H1 (cell line): ENCODE measurements around the gene AIG1. TPM values are rescaled to one million over a fixed set of nuclear protein-coding genes. Genes with fewer than 3 reads are reported as not detected.

ENCODE experiments used
- CTCF ChIA-PET: fragments of 300-600 bp; sonication (Branson Sonifier 250); formaldehyde crosslinking; loops from one replicate; lab custom pipeline; 2021; ENCODE audit not compliant: partially characterized antibody; lab: Charles Lee
- POLR2A ChIA-PET: fragments of 300-600 bp; sonication (Branson Sonifier 250); formaldehyde crosslinking; loops from one replicate; lab custom pipeline; 2021; ENCODE audit warnings: inconsistent platforms; ENCODE audit not compliant: partially characterized antibody; lab: Charles Lee
- DNase-seq, 2 experiments: peaks; one replicate each; pipeline versions ENCODE4 v3.0.0 to v3.0.0-alpha.2; 2010 to 2022; ENCODE audit warnings: low spot score in 2 of 2, low read depth in 1 of 2, mixed read lengths in 1 of 2
- FAIRE-seq: peaks from 2 replicates; lab custom pipeline; 2011; peaks lifted over from hg19 to GRCh38; lab: Jason Lieb, UNC
- H2AFZ ChIP-seq: 2 replicates; pipeline ENCODE4 v1.8.1; 2012; ENCODE audit warnings: low read length, inconsistent platforms
- H2AK5ac ChIP-seq: 2 replicates; pipeline ENCODE4 v1.6.1; 2013; ENCODE audit warnings: low read depth, low read length
- H2BK120ac ChIP-seq: replicated peaks from 2 replicates; pipeline ENCODE3; 2013; ENCODE audit warnings: low read depth, low read length, inconsistent platforms
- H2BK12ac ChIP-seq: 2 replicates; pipeline ENCODE4 v1.6.1; 2013; ENCODE audit warnings: low read depth, low read length
- H2BK15ac ChIP-seq: 2 replicates; pipeline ENCODE4 v1.6.1; 2013; ENCODE audit warnings: low read length
- H2BK20ac ChIP-seq: 2 replicates; pipeline ENCODE4 v1.6.1; 2013; ENCODE audit warnings: low read length
- H2BK5ac ChIP-seq: 2 replicates; pipeline ENCODE4 v1.6.1; 2013; ENCODE audit warnings: low read depth, low read length
- H3K14ac ChIP-seq: 2 replicates; pipeline ENCODE4 v1.6.1; 2013; ENCODE audit warnings: inconsistent platforms; ENCODE audit not compliant: insufficient read length
- H3K18ac ChIP-seq: 2 replicates; pipeline ENCODE4 v1.6.1; 2013; ENCODE audit warnings: low read length; ENCODE audit errors: extremely low read depth
- H3K23ac ChIP-seq: 2 replicates; pipeline ENCODE4 v1.6.1; 2013; ENCODE audit warnings: inconsistent platforms; ENCODE audit not compliant: insufficient read length
- H3K23me2 ChIP-seq: 2 replicates; pipeline ENCODE4 v1.6.1; 2013; ENCODE audit warnings: low read depth, low read length
- H3K27ac ChIP-seq: 2 replicates; pipeline ENCODE4 v1.6.1; 2011; ENCODE audit warnings: low read depth, low read length, inconsistent platforms
- H3K27me3 ChIP-seq, 4 experiments: replicated peaks in 1 of 4; 1 replicate in 1 of 4; 2 replicates in 3 of 4; pipeline versions ENCODE4 v1.6.1 to v1.8.1; 2011 to 2013; ENCODE audit warnings: low read length in 3 of 4, mild to moderate bottlenecking in 3 of 4, inconsistent platforms in 2 of 4, mixed read lengths in 2 of 4, moderate library complexity in 1 of 4; ENCODE audit not compliant: control insufficient read depth in 3 of 4, insufficient read depth in 3 of 4; ENCODE audit errors: extremely low read depth in 1 of 4
- H3K36me3 ChIP-seq, 4 experiments: 2 replicates each; pipeline versions ENCODE4 v1.6.1 to v1.8.1; 2011 to 2013; ENCODE audit warnings: mild to moderate bottlenecking in 4 of 4, low read length in 3 of 4, moderate library complexity in 2 of 4, control low read depth in 1 of 4, inconsistent platforms in 1 of 4; ENCODE audit not compliant: insufficient read depth in 4 of 4, control insufficient read depth in 2 of 4
- H3K4ac ChIP-seq: replicated peaks from 2 replicates; pipeline ENCODE3; 2013; ENCODE audit warnings: low read length, low read depth, mixed read lengths, inconsistent platforms; ENCODE audit not compliant: insufficient read length
- H3K4me1 ChIP-seq, 4 experiments: replicated peaks in 1 of 4; 1 replicate in 1 of 4; 2 replicates in 3 of 4; pipeline versions ENCODE4 v1.6.1 to v1.8.1; 2011 to 2013; ENCODE audit warnings: low read length in 3 of 4, inconsistent platforms in 2 of 4, mixed read lengths in 1 of 4; ENCODE audit not compliant: insufficient read depth in 4 of 4, control insufficient read depth in 3 of 4
- H3K4me2 ChIP-seq, 2 experiments: 2 replicates each; pipeline versions ENCODE4 v1.6.1 to v1.8.1; 2011 to 2013; ENCODE audit warnings: low read depth in 2 of 2, low read length in 2 of 2, control low read depth in 1 of 2, inconsistent platforms in 1 of 2, mild to moderate bottlenecking in 1 of 2; ENCODE audit not compliant: insufficient read depth in 1 of 2
- H3K4me3 ChIP-seq, 4 experiments: fragments of 200-600, 300-600 bp in 1 of 4; sonication (generic), shearing (Covaris generic), sonication (Bioruptor Twin) in 1 of 4; 2 replicates each; pipeline versions ENCODE4 v1.5.1 to v1.8.1; 2011 to 2016; ENCODE audit warnings: low read length in 4 of 4, low read depth in 3 of 4, control low read depth in 2 of 4, inconsistent platforms in 2 of 4, mild to moderate bottlenecking in 2 of 4, mixed read lengths in 1 of 4, moderate library complexity in 1 of 4; ENCODE audit not compliant: insufficient read depth in 2 of 4; ENCODE audit errors: extremely low read depth in 1 of 4
- H3K56ac ChIP-seq: replicated peaks from 2 replicates; pipeline ENCODE3; 2013; ENCODE audit warnings: low read depth, mild to moderate bottlenecking, mixed read lengths, low read length, inconsistent platforms; ENCODE audit not compliant: insufficient read length
- H3K79me1 ChIP-seq: 2 replicates; pipeline ENCODE4 v1.6.1; 2013; ENCODE audit warnings: low read depth, low read length, control low read depth
- H3K79me2 ChIP-seq, 2 experiments: 2 replicates each; pipeline versions ENCODE4 v1.6.1 to v1.8.1; 2012 to 2013; ENCODE audit warnings: low read length in 2 of 2, mild to moderate bottlenecking in 2 of 2, inconsistent platforms in 1 of 2; ENCODE audit not compliant: insufficient read depth in 2 of 2, control insufficient read depth in 1 of 2
- H3K9ac ChIP-seq, 4 experiments: replicated peaks in 1 of 4; 1 replicate in 1 of 4; 2 replicates in 3 of 4; pipeline versions ENCODE4 v1.6.1 to v1.8.1; 2011 to 2013; ENCODE audit warnings: low read depth in 3 of 4, low read length in 3 of 4, control low read depth in 2 of 4, mild to moderate bottlenecking in 2 of 4, moderate library complexity in 2 of 4, inconsistent platforms in 1 of 4; ENCODE audit errors: extremely low read depth in 1 of 4
- H3K9me3 ChIP-seq, 2 experiments: 2 replicates each; pipeline versions ENCODE4 v1.6.1 to v1.8.1; 2012 to 2013; ENCODE audit warnings: mild to moderate bottlenecking in 2 of 2, moderate library complexity in 2 of 2, control low read depth in 1 of 2, inconsistent platforms in 1 of 2, low read depth in 1 of 2, low read length in 1 of 2, mixed read lengths in 1 of 2; ENCODE audit not compliant: insufficient read depth in 2 of 2
- H4K20me1 ChIP-seq, 2 experiments: replicated peaks in 1 of 2; 2 replicates each; pipeline versions ENCODE3 to v1.8.1; 2011 to 2013; ENCODE audit warnings: inconsistent platforms in 2 of 2, low read length in 2 of 2, mild to moderate bottlenecking in 1 of 2; ENCODE audit not compliant: insufficient read depth in 2 of 2, control insufficient read depth in 1 of 2
- H4K5ac ChIP-seq: 2 replicates; pipeline ENCODE4 v1.6.1; 2013; ENCODE audit warnings: low read length, low read depth, mixed read lengths, inconsistent platforms; ENCODE audit not compliant: insufficient read length
- H4K8ac ChIP-seq: 2 replicates; pipeline ENCODE4 v1.8.0; 2013; ENCODE audit warnings: mild to moderate bottlenecking, moderate library complexity, low read length, inconsistent platforms; ENCODE audit not compliant: insufficient read depth; ENCODE audit errors: extremely low read depth
- H4K91ac ChIP-seq: replicated peaks from 2 replicates; pipeline ENCODE3; 2013; ENCODE audit warnings: low read length, mixed read lengths, inconsistent platforms; ENCODE audit not compliant: insufficient read length
- EP300 ChIP-seq, 2 experiments: IDR thresholded peaks; 1 replicate in 1 of 2; 2 replicates in 1 of 2; pipeline ENCODE4 v1.6.1; 2011 to 2012; ENCODE audit warnings: low read depth in 2 of 2, low read length in 2 of 2, mild to moderate bottlenecking in 2 of 2, borderline replicate concordance in 1 of 2, inconsistent platforms in 1 of 2, moderate library complexity in 1 of 2
- GABPA ChIP-seq: IDR thresholded peaks from 2 replicates; pipeline ENCODE4 v1.6.1; 2011; ENCODE audit warnings: mild to moderate bottlenecking, low read length, moderate library complexity, borderline replicate concordance; ENCODE audit not compliant: insufficient read depth
- HDAC2 ChIP-seq, 2 experiments: fragments of 300-600 bp in 1 of 2; sonication (generic) in 1 of 2; IDR thresholded peaks; 2 replicates each; pipeline ENCODE4 v1.6.1; 2011 to 2012; ENCODE audit warnings: low read depth in 2 of 2, low read length in 2 of 2, mild to moderate bottlenecking in 2 of 2, moderate library complexity in 2 of 2, borderline replicate concordance in 1 of 2, inconsistent platforms in 1 of 2
- PHF8 ChIP-seq: fragments of 200-600 bp; sonication (generic); conservative IDR thresholded peaks from 2 replicates; pipeline ENCODE4 v1.7.1; 2012; ENCODE audit warnings: low read depth, mild to moderate bottlenecking, inconsistent platforms, low read length, moderate library complexity
- POLR2A ChIP-seq, 2 experiments: IDR thresholded peaks; 1 replicate in 1 of 2; 2 replicates in 1 of 2; pipeline ENCODE4 v1.6.1; 2011; ENCODE audit warnings: low read depth in 2 of 2, low read length in 2 of 2, mild to moderate bottlenecking in 2 of 2; ENCODE audit errors: control extremely low read depth in 1 of 2
- RAD21 ChIP-seq, 2 experiments: IDR thresholded peaks in 1 of 2; conservative IDR thresholded peaks in 1 of 2; 2 replicates each; pipeline ENCODE4 v1.6.1; 2011; ENCODE audit warnings: low read depth in 2 of 2, low read length in 2 of 2, improper control_type of control experiment in 1 of 2, inconsistent platforms in 1 of 2, mild to moderate bottlenecking in 1 of 2, moderate library complexity in 1 of 2
- SIN3A ChIP-seq, 2 experiments: IDR thresholded peaks in 1 of 2; conservative IDR thresholded peaks in 1 of 2; 2 replicates each; pipeline ENCODE4 v1.6.1; 2011 to 2012; ENCODE audit warnings: low read length in 2 of 2, improper control_type of control experiment in 1 of 2, low read depth in 1 of 2, mild to moderate bottlenecking in 1 of 2
- SRF ChIP-seq: IDR thresholded peaks from 2 replicates; pipeline ENCODE4 v1.6.1; 2011; ENCODE audit warnings: mild to moderate bottlenecking, low read depth, low read length, moderate library complexity
- SUZ12 ChIP-seq: fragments of 200-600 bp; sonication (generic); IDR thresholded peaks from 2 replicates; pipeline ENCODE4 v1.6.1; 2012; ENCODE audit warnings: mild to moderate bottlenecking, inconsistent platforms, low read length, moderate library complexity, mixed read lengths
- TCF12 ChIP-seq: IDR thresholded peaks from 2 replicates; pipeline ENCODE4 v1.6.1; 2011; ENCODE audit warnings: low read depth, mild to moderate bottlenecking, low read length
- TEAD4 ChIP-seq: IDR thresholded peaks from 2 replicates; pipeline ENCODE4 v1.6.1; 2012; ENCODE audit warnings: low read depth, low read length, inconsistent platforms, mixed read lengths
- YY1 ChIP-seq: IDR thresholded peaks from 2 replicates; pipeline ENCODE4 v1.6.1; 2011; ENCODE audit warnings: low read depth, mild to moderate bottlenecking, low read length
- ZNF274 ChIP-seq: IDR thresholded peaks from 2 replicates; pipeline ENCODE4 v1.7.0; 2012; ENCODE audit warnings: low read length, borderline replicate concordance; ENCODE audit errors: extremely low read depth
- WGBS, 2 experiments: shearing (Covaris generic) in 1 of 2; methylation state at CpG; one replicate each; pipeline versions ENCODE4 v1.1.6 to v1.1.7; 2013 to 2015; ENCODE audit warnings: low lambda C conversion rate in 2 of 2, mixed read lengths in 2 of 2, inconsistent platforms in 1 of 2, low coverage in 1 of 2, missing lambda C conversion rate in 1 of 2; ENCODE audit not compliant: insufficient replicate concordance in 2 of 2, insufficient coverage in 1 of 2, insufficient read length in 1 of 2; ENCODE audit errors: extremely low coverage in 1 of 2, missing lambda C conversion rate in 1 of 2; 5-methylcytosine and 5-hydroxymethylcytosine counted together
- polyA plus RNA-seq, 7 experiments: library from polyadenylated mRNA; depleted of rRNA in 3 of 7; stranded (reverse) in 5 of 7; unstranded in 2 of 7; fragments of >200 nt in 5 of 7; fragments of 200-250 nt in 2 of 7; gene quantifications; 1 replicate in 5 of 7; 2 replicates in 1 of 7; 4 replicates in 1 of 7; pipeline versions ENCODE4 v1.2.1 to v1.2.3, GENCODE V29; 2011 to 2013; ENCODE audit warnings: missing spikeins in 2 of 7, mixed read lengths in 2 of 7
- total RNA-seq: library from RNA; stranded (reverse); fragmentation: NEBNext Ultra II Directional; extraction: Animal tissue kit (Norgen Biotek cat#: 25700); gene quantifications from 2 replicates; pipeline ENCODE4 v1.2.1, GENCODE V29; 2021

AIG1 gene
- total and polyA plus RNA-seq, 2 of the 8 experiments (the other 6 are each of a cell fraction or from before 2014, with no cell fraction given) = 56.6 to 58.4 TPM

GRCh38 chr6:143179096-143179495, 118.4 kb downstream of the AIG1 start:
- Histone ChIP-seq H3K9me3 (no peaks in the 10 kb centered on the region), H2BK5ac (no peak overlapping the region), H3K36me3 (no peaks in the 10 kb centered on the region; a peak in 1 of 8 replicates), H4K91ac (no peak overlapping the region), H3K18ac (no peak overlapping the region), H2BK15ac (no peak overlapping the region), H2BK12ac (no peak overlapping the region), H4K20me1 (no peaks in the 10 kb centered on the region), H3K4me3 (no peak overlapping the region), H3K14ac (no peak overlapping the region), H4K5ac (no peak overlapping the region), H3K23me2 (no peaks in the 10 kb centered on the region), H3K9ac (0 out of 7 replicates have a peak overlapping the region, but pooled peaks of 1 of the 4 experiments have one; percentile 24), H4K8ac (no peak overlapping the region), H3K4me1 (no peaks in the 10 kb centered on the region), H2BK20ac (no peak overlapping the region), H2BK120ac (no peak overlapping the region), H3K56ac (no peak overlapping the region), H3K79me2 (no peaks in the 10 kb centered on the region), H3K4me2 (no peak overlapping the region), H3K23ac (no peak overlapping the region), H2AK5ac (no peak overlapping the region), H3K4ac (no peak overlapping the region), H3K79me1 (no peaks in the 10 kb centered on the region; the same call in 1 of the 2 replicates), H2AFZ (no peak overlapping the region), H3K27me3 (no peaks in the 10 kb centered on the region), H3K27ac (no peak overlapping the region)
- no peak for DNase-seq
- FAIRE-seq = no peak
- ChIA-PET POLR2A (no interaction called here), CTCF (no interaction called here)
- WGBS, 2 experiments = 87% methylated on average over 3 of the region's 3 CpGs; no CpG with 5 or more reads in 1 of the 2 experiments
- TF ChIP-seq RAD21 (IDR thresholded peaks at IDR 0.05 in 1 of 2, conservative IDR thresholded peaks at IDR 0.05 in 1 of 2; ENCODE audit: low read depth in 2 of 2, low read length in 2 of 2) = no peak
- no peak for TF ChIP-seq POLR2A (IDR thresholded peaks at IDR 0.05; ENCODE audit: control extremely low read depth in 1 of 2, low read depth in 2 of 2, low read length in 2 of 2)
- no peak for TF ChIP-seq SRF
- no peak for TF ChIP-seq EP300 (IDR thresholded peaks at IDR 0.05; ENCODE audit: borderline replicate concordance in 1 of 2, low read depth in 2 of 2, low read length in 2 of 2)
- TF ChIP-seq PHF8 = no peak
- no peak for TF ChIP-seq YY1
- TF ChIP-seq SUZ12 = no peak
- TF ChIP-seq GABPA = no peak
- TF ChIP-seq ZNF274 = no peak
- no peak for TF ChIP-seq SIN3A (conservative IDR thresholded peaks at IDR 0.05 in 1 of 2, IDR thresholded peaks at IDR 0.05 in 1 of 2; ENCODE audit: low read depth in 1 of 2, low read length in 2 of 2)
- no peak for TF ChIP-seq TCF12
- no peak for TF ChIP-seq TEAD4
- TF ChIP-seq HDAC2 (IDR thresholded peaks at IDR 0.05; ENCODE audit: borderline replicate concordance in 1 of 2, low read depth in 2 of 2, low read length in 2 of 2) = no peak
